A673 (cell line): ENCODE results near the gene KCNQ1.

Source experiments
- CTCF ChIP-seq: fragments of 300-800, 200-600 bp; sonication (generic); conservative IDR thresholded peaks from 2 replicates; pipeline ENCODE4 v1.5.1; 2017; ENCODE audit warnings: low read depth, mild to moderate bottlenecking, antibody characterized with exemption, low read length, moderate library complexity, mixed read lengths
- EZH2 ChIP-seq: fragments of 200-600 bp; sonication (generic); IDR thresholded peaks from 2 replicates; pipeline ENCODE4 v1.6.1; 2017; ENCODE audit warnings: borderline replicate concordance, low read depth, mild to moderate bottlenecking, mixed read lengths, antibody characterized with exemption, low read length; ENCODE audit not compliant: poor library complexity, severe bottlenecking

- no peak for TF ChIP-seq CTCF
- no peak for TF ChIP-seq EZH2
These were observed 271.0 kb downstream of the KCNQ1 start for GRCh38 chr11:2715716-2716350.
